Activated CD4-positive, alpha-beta T cell treated with anti-CD3 and anti-CD28 coated beads, Interleukin-2, amount 50 U/mL, for 4 hours (primary cell): ENCODE results near the gene RTN3.

Experiments used
- DNase-seq, 2 experiments: peaks; one replicate each; pipeline ENCODE4 v3.0.0-alpha.2; 2020

RTN3 gene

GRCh38 chr11:63738720-63739360, 57.5 kb downstream of the RTN3 start:
- peak; percentile 57 to 64 for DNase-seq

- no peak for DNase-seq
Observed at GRCh38 chr11:63745304-63746170, 64.2 kb downstream of the RTN3 start.

- no peak for DNase-seq
Observed at GRCh38 chr11:63747011-63747410, 65.7 kb downstream of the RTN3 start.

- no peak for DNase-seq
Observed at GRCh38 chr11:63749624-63750023, 68.3 kb downstream of the RTN3 start.

- DNase-seq, result no peak
Observed at GRCh38 chr11:63756919-63757761, 75.8 kb downstream of the RTN3 start.

GRCh38 chr11:63760487-63761079, 79.3 kb downstream of the RTN3 start:
- no peak for DNase-seq

GRCh38 chr11:63761188-63761587, 79.9 kb downstream of the RTN3 start:
- DNase-seq, result no peak

GRCh38 chr11:63761931-63762653, 80.8 kb downstream of the RTN3 start:
- no peak for DNase-seq

GRCh38 chr11:63762654-63763495, 81.6 kb downstream of the RTN3 start:
- no peak for DNase-seq

GRCh38 chr11:63763496-63764339, 82.4 kb downstream of the RTN3 start:
- no peak for DNase-seq

GRCh38 chr11:63764340-63764678, 83.0 kb downstream of the RTN3 start:
- no peak for DNase-seq

GRCh38 chr11:63764679-63765647, 83.7 kb downstream of the RTN3 start:
- no peak for DNase-seq

GRCh38 chr11:63765688-63766241, 84.5 kb downstream of the RTN3 start:
- no peak for DNase-seq

GRCh38 chr11:63766531-63767235, 85.4 kb downstream of the RTN3 start:
- no peak for DNase-seq

GRCh38 chr11:63767267-63767564, 85.9 kb downstream of the RTN3 start:
- DNase-seq, result no peak

GRCh38 chr11:63767565-63768236, 86.4 kb downstream of the RTN3 start:
- DNase-seq, result peak in 1 of 2 experiments; percentile 14

GRCh38 chr11:63768237-63769041, 87.1 kb downstream of the RTN3 start, which contains the start of gene ZFTA:
ZFTA (minus strand) TSS chr11:63768775; CDS start chr11:63768622, 153 bp downstream.
- DNase-seq, result peak; percentile 42 to 49
